GM18511 (cell line): ENCODE data around the gene GOLGA2.
"Not testable (repeated sequence)": the region's sequence is repeated elsewhere in the genome, so short reads cannot be mapped to it uniquely, and the experiment has no call there.

Source experiments
- ATAC-seq: cut with Tn5 transposase; IDR thresholded peaks from one replicate; pipeline ENCODE4 v1.9.1; 2021; ENCODE audit warnings: mild to moderate bottlenecking, moderate library complexity; ENCODE audit not compliant: unreplicated experiment

The GOLGA2 gene

GRCh38 chr9:128244837-128245231 lies 31.0 kb downstream of the GOLGA2 start:
- no peak for ATAC-seq

GRCh38 chr9:128244091-128244836 lies 31.5 kb downstream of the GOLGA2 start:
- no peak for ATAC-seq

GRCh38 chr9:128243215-128244018 lies 32.4 kb downstream of the GOLGA2 start:
- ATAC-seq: no peak

- no peak for ATAC-seq
Observed at GRCh38 chr9:128242828-128243214, 33.0 kb downstream of the GOLGA2 start.

- no peak for ATAC-seq
Observed at GRCh38 chr9:128242124-128242523, 33.7 kb downstream of the GOLGA2 start.

- ATAC-seq: no peak
Observed at GRCh38 chr9:128233817-128234406, 41.9 kb downstream of the GOLGA2 start.

- no peak for ATAC-seq
Observed at GRCh38 chr9:128232528-128233428, 43.0 kb downstream of the GOLGA2 start.

- ATAC-seq: no peak
Observed at GRCh38 chr9:128231638-128232527, 43.9 kb downstream of the GOLGA2 start.

- not testable (repeated sequence) for ATAC-seq
Observed at GRCh38 chr9:128230897-128231296, 44.9 kb downstream of the GOLGA2 start.

- ATAC-seq: no peak
Observed at GRCh38 chr9:128226412-128226801, 49.4 kb downstream of the GOLGA2 start.

- no peak for ATAC-seq
Observed at GRCh38 chr9:128225770-128226411, 49.9 kb downstream of the GOLGA2 start.

- ATAC-seq: no peak
Observed at GRCh38 chr9:128224877-128225276, 50.9 kb downstream of the GOLGA2 start.

GRCh38 chr9:128222880-128223670 lies 52.7 kb downstream of the GOLGA2 start:
- no peak for ATAC-seq

- no peak for ATAC-seq
Observed at GRCh38 chr9:128222026-128222425, 53.8 kb downstream of the GOLGA2 start.

GRCh38 chr9:128219831-128220230 lies 56.0 kb downstream of the GOLGA2 start:
- ATAC-seq: no peak

- peak; percentile 87 for ATAC-seq
Observed at GRCh38 chr9:128218518-128219389, 57.1 kb downstream of the GOLGA2 start.

- ATAC-seq: no peak
Observed at GRCh38 chr9:128218172-128218517, 57.7 kb downstream of the GOLGA2 start.
